GM06990 (cell line): ENCODE data around the gene KCND3.

Experiments
- DNase-seq: peaks from one replicate; pipeline ENCODE4 v3.0.0-alpha.2; 2011; ENCODE audit not compliant: insufficient read length; ENCODE audit errors: extremely low read depth
- H3K27me3 ChIP-seq: replicated peaks from 2 replicates; pipeline ENCODE4 v1.6.0; 2011; ENCODE audit warnings: low read length; ENCODE audit not compliant: control insufficient read depth, insufficient read depth
- H3K36me3 ChIP-seq: 2 replicates; pipeline ENCODE4 v1.5.1; 2011; ENCODE audit warnings: low read length; ENCODE audit not compliant: control insufficient read depth, insufficient read depth
- H3K4me3 ChIP-seq: replicated peaks from 2 replicates; pipeline ENCODE4 v1.5.1; 2011; ENCODE audit warnings: low read depth, mild to moderate bottlenecking, control low read depth, low read length
- CTCF ChIP-seq: IDR thresholded peaks from 2 replicates; pipeline ENCODE4 v1.5.1; 2011; ENCODE audit warnings: low read length, control low read depth, mild to moderate bottlenecking, inconsistent platforms; ENCODE audit not compliant: insufficient read depth, poor library complexity, severe bottlenecking

Gene KCND3

DNA sequence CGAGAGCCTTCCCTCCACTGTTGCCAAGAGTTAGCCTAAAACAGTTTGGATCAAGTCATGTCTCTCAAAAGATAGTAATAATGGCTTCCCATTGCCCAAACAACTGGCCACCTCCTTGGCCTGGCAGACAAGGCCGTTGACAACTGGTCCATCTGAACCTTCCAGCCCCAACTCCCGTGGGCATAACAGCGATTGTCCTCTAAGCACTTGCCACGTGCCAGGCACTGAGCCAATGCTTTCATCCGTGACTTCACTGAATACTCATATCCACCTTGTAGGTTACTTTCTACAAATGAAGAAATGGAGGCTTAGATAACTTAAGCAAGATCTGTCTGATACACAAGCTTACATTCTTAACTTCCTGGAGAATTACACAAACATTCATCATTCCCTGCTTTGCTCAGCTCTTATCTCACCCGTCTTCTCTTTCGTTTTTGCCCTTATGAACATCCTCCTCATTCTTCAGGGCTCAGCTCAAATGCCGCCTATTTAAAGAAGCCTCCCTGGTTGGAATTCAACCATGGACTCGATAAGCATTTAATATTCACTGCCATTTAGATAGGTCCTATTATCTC is 106.4 kb downstream of the KCND3 start:
- TF ChIP-seq CTCF: no peak
- no peaks in the 10 kb centered on the region for H3K36me3 ChIP-seq
- no peak for DNase-seq
- H3K27me3 ChIP-seq: peaks cover 1% of the 10 kb centered on the region; the same call in 1 of the 2 replicates
- H3K4me3 ChIP-seq: no peak overlapping the region

- DNase-seq: no peak
- no peaks in the 10 kb centered on the region for H3K36me3 ChIP-seq
- no peak overlapping the region for H3K4me3 ChIP-seq
- peaks cover 1% of the 10 kb centered on the region; the same call in 1 of the 2 replicates for H3K27me3 ChIP-seq
- no peak for TF ChIP-seq CTCF
Measured at GRCh38 chr1:111882559-111882958, 106.9 kb downstream of the KCND3 start.

- Histone ChIP-seq H3K36me3 (no peaks in the 10 kb centered on the region), H3K27me3 (peaks cover 1% of the 10 kb centered on the region; the same call in 1 of the 2 replicates), H3K4me3 (no peak overlapping the region)
- DNase-seq: no peak
- no peak for TF ChIP-seq CTCF
Measured at GRCh38 chr1:111880881-111881837, 108.3 kb downstream of the KCND3 start.

DNA sequence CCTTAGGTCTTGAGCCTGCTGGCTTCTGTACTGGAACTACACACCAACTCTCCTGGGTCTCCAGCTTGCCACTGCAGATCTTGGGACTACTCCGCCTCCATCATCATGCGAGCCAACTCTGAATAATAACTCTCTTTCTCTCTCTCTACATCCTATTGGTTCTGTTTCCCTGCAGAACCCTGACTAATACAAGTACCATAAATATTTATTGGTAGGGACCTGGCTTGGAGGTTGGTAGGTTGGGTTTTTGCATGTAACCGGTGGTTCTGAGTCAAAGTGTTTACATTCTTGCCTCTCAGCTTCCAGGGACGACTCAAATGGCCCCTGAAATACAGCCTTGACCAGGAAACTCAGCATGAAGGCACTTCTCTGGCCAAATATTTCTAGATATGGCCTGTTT is 110.4 kb downstream of the KCND3 start:
- no peaks in the 10 kb centered on the region for H3K36me3 ChIP-seq
- DNase-seq: no peak
- H3K4me3 ChIP-seq: no peak overlapping the region
- no peak for TF ChIP-seq CTCF
- peaks cover 1% of the 10 kb centered on the region; the same call in 1 of the 2 replicates for H3K27me3 ChIP-seq

DNA sequence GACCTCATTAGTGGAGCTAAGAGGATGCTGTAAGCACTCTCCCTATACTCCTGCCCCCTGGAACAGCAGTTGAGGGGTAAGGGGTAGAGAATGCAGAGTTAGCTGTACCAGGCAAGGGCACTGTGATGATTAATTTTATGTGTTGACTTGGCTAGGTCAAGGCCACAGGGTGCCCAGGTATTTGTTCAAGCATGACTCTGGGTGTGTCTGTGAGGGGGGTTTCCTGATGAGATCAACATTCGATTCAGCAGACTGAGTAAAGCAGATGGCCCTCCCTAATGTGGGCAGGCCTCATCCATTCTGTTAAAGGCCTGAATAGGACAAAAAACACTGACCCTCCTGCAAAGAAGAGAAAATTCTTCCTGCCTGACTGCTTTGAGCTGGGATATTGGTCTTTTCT is 110.8 kb downstream of the KCND3 start:
- no peak for TF ChIP-seq CTCF
- DNase-seq: no peak
- Histone ChIP-seq H3K36me3 (no peaks in the 10 kb centered on the region), H3K27me3 (peaks cover 1% of the 10 kb centered on the region; the same call in 1 of the 2 replicates), H3K4me3 (no peak overlapping the region)
